DMS114 treated with DMSO at 0.1 percent for 48 hours (cell line): ENCODE data around the gene IGF1.

ENCODE experiments used
- DNase-seq: peaks from one replicate; lab custom pipeline; 2025; ENCODE audit not compliant: unreplicated experiment; lab: John Stamatoyannopoulos, UW

IGF1 gene

DNA sequence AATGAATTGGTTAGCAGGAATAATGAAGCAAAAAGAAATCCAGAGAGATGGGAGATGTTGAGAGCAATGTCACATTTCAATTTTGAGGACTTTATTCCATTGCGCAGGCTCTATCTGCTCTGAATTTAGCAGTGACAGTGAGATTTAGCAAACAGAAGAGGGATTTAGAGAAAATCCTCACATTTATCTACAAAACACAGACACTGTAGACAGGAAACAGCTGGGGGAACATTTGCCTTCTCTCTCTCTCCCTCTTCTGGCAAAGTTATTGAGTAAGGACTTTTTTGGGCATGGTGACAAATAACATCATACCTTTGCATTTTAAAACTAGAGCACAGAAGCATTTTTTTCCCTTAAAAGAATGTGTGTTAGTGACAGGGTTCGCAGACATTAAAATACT is at the start of gene IGF1:
TSS of gene IGF1 (minus strand) at position 158 of the 400 bp plus-strand sequence. CDS start 182 bp downstream, outside the sequence.
- DNase-seq = no peak

DNA sequence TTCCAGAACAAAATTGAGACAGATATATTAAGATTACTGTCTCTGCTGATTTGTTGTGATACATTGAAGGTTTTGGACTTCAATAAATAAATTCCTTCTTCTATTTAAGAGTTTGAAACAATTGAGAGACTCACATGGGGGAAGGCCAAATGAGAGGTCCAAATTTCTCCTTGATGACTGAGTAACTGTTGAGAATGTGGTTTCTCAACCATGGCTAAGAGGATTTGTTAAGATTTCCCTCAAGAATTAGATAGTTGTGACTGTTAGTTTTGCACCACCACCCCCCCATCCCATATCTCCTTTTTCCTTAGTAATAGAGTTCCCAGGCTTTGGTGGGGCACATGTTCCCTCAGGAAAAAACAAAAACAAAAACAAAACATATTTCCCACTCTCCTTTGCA is 47.7 kb upstream of the IGF1 start:
- DNase-seq = no peak

DNA sequence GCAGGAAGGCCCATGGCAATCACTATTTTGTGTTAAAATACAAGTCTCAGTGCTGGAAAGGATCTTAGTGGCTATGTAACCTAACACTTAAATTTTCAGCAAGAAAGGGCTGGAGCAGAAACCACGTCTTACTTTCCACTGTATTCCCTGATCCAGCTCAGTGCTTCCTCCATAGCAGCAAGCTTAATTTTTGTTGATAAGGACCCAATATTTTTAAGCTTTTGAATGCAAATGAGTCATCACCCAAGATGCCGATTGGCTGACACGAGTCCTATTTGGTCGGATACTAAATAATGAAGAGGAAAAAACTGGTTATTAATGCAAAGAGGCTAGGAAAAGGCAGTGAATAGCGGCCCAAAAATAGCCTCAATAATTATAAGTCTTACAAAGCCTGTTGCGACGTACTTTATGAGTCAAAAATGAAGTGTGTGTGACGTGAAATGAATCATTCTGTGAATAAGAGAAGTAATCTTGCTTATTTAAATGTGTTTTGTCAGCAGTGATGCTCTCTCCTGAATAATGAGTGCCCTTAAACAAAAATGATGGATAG is 46.9 kb upstream of the IGF1 start:
- DNase-seq = no peak

DNA sequence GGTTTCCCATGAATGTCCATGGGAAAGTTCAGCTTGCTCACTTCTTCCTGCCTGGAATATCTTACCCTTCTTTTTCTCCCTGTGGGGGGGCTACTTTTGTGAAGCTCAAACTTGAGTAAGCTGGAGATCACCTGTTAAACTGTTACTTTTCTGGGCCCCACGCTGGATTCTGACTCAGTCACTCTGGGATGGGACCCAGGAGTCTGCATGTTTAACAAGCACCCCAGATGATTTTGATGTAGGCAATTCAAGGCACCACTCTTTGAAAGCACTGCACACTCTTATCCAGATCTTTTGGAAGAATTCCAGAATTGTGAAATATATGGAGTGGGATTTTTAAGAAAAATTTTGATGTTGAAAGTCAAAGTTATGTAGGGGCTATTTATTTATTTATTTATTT is 46.3 kb upstream of the IGF1 start:
- no peak for DNase-seq

DNA sequence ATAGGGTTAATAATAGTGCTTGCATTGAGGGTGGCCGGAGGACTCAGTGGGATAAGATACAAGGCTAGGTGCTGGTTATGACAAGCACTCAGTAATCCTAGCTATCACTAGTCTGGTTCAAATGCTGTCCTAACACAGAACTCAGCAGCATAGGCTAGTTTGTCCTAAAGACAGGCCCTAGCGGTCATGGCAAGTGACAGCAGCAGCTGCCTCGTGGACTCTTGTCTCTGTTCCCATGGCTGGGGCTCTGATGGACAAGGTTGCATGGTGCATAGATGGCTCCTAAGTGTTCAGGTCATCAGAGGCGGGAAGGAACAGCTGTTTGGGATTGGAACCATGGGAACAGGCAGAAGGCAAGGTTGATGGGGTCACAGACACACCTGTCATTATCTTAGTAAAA is 42.4 kb upstream of the IGF1 start:
- DNase-seq = no peak

DNA sequence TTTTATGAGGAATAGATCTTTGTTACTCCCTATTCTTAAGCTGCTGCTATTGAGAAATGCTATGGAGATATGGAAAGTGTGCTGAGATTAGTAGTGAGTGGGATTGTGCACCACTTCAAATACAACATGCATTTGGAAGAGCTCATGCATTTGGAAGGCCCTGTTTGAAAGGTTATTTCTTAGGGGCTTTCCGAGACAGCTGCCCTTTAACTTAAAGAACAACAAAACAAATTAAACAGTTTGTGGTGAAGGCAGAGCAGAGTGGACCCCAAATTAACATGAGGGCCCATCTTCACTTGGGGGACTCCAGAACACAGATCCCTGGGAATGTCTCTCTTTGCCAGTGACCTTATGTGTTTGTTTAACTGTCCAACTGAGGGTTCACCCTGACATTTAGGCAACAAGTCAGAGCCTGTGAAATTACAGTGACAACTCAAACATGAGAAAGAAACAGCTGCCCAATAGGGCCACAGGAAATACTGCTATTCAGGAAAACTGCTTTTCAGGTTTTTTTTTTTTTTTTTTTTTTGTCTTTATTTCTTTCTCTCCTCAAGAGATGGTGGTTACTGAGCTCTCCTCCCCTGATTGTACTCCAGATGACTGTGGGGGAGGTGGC is 41.4 kb upstream of the IGF1 start:
- no peak for DNase-seq

DNA sequence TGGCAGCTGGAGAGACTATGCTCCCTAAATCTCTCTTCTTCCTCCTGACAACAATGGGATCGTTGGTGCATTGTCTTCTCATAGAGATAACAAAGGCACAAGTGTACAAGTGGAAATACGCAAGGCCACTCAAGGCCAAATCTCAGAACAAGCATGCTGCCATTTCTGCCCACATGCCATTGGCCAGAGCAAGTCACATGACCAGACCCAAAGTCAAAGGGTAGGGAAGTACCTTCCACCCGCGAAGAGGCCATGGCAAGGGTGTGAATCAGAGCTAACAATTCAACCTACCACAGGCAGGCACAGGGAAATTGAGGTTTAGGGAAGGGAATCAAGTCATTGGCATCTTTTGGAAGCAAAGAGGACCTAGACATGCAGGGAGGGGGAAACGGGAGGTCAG is 38.5 kb upstream of the IGF1 start:
- DNase-seq = no peak

DNA sequence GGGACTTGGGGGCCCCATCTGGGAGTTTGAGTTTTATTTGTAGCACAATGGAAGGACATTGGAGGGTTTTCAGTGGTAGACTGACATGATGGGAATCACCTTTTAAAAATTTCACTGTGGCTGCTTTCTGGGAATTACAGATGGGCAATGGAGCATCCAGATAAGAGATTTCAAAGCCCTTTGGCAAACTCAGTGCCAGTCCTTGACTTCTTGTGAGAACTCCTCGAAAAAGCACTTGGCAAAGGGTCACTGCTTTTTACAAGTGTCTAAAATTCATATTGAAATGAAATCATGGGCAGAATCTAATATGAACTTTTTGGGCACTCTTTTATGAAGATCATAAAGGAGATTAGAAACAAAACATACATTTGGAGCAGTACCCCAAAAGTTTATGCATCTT is 34.3 kb upstream of the IGF1 start:
- no peak for DNase-seq

DNA sequence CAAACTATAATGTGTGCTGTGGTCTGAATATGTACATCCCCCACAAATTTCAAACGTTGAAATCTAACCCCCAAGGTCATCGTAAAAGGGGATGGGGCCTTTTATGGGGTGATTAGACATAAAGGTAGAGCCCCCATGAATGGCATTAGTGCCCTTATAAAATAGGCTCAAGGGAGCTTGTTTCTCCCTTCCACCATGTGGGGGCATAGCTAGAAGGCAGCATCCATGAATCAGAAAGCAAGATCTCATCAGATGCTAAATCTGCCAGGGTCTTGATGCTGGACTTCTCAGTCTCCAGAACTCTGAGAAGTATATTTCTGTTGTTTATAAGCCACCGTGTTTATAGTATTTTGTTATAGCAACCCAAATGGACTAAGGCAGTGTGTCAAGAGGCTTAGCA is 33.4 kb upstream of the IGF1 start:
- no peak for DNase-seq

DNA sequence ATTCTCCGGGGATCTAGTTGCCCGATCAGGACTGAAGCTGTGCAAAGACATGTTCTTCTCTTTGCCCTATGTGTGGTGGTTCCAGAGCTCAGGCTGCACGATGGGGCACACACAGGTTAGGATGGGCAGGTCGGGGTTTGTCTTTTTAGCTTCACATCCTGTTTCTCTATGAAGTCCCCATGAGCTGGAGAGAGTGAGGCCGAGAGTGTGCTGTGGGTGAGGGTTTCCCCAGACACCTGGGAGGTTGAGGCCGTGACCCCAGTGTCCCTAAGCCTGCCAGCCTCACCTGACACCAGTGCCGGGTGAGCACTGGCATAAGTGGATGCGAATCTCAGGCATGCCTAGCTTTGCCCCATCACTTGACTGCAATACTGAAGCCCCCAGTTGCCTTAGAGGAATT is 32.9 kb upstream of the IGF1 start:
- DNase-seq = no peak

DNA sequence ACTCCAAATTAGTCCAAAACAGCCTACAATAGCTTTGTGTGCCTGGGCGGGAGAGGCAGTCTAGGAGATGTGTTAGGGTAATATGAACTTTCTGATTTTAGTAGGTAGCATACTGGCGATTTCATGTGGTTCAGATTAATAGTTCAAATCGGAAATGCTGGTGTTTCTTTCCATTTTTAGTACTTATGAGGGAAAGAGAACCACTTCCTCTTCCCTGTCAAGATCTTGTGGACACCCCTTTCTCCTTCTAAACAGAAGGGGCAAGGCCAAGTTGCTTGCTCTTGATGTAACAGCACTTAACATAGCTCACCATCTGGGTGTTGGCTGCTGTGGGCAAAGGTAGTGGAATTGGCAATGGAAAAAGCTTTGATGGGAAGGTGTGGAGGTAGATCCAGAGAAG is 32.2 kb upstream of the IGF1 start:
- no peak for DNase-seq

DNA sequence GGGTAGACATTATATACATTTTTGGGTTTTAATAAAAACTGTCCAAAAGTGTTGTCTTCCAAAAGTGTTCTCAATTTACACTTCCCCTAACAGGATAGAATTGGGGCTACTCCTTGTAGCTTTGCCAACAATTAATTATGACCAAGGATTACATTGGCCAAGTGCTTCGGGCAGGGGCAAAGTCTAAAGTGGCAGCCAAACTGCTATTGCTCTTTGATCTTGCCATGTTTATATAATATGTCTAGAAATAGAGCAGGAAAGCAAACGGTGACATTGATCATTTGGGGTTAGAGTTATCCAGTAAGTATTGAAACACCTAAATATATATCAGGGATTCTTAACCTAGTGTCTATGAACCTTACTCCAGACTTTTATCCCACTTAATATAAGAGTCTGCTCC is 31.2 kb upstream of the IGF1 start:
- no peak for DNase-seq

DNA sequence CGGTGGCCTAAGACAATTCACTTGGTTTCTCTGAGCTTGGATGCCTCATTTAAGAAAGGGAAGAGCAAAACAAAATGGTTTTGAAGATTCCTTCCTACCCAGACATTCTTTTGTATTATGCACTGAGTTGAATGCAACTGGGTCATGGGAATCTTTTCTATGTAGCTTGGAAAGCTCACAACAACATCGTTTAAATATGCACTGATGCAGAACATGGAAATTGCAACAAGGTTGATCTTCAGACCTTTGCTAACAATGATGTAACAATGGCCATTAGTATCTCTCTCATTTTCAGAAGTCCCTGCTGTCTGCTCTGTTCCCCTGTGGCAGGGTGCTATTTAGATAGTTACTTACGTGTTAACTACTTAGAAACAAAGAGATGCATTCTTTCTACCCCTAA is 30.1 kb upstream of the IGF1 start:
- no peak for DNase-seq

DNA sequence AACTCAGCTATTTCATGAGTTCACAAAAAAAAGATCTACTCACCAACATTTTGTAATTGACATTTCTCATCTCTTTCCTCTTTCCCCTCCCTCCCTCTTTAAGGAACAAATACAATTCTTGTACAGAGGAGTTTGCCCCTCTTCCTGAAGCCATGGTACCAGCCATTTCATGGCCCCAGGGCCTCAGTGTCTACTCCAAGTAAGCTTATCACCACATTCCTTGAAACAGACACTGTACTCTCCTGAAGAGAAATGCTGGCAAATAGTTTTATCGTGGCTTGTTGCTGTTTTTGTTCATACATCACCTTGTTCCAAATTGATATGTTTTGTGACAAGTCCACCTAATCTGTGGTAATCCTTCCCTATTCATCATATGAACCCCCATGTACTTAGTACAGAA is 29.7 kb upstream of the IGF1 start:
- no peak for DNase-seq

DNA sequence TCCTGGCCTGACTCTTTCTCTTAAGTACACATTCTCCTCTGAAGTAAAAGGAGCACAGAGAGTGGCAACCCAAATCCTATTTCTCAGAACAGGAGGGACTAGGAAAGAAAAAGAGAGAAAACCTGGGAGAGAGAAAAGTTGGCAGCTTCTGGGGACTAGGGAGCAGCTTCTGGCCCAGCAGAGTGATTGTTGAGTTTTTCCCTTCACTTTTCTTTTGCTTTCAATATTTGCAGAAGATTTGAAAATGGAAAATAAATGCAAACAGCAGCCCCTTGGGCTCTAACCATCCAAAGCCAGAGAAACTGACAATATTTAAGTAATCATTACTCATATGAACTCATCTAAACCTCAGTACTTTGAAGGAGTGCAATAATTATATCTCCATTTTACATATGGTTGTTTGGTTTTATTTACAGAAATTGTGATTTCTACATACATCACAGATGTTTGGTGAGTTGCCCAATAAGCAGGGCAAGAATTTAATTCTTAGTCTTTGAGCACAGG is 28.8 kb upstream of the IGF1 start:
- no peak for DNase-seq

DNA sequence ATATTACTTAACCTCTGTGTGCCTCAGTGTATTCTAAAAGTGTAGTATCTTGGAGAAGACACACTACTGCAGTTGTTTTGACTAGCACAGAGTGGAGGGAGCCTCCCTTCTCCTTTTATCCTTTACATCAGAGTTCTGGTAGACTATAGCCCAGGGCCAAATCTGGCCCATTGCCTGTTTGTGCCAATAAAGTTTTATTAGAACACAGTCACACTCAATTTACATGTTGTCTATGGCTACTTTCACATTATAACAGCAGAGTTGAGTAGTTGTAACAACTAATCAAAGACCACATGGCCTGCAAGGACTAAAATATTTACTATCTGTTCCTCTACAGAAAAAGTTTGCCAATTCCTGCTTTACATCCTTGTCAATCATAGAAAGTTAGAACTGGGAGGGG is 27.7 kb upstream of the IGF1 start:
- no peak for DNase-seq

DNA sequence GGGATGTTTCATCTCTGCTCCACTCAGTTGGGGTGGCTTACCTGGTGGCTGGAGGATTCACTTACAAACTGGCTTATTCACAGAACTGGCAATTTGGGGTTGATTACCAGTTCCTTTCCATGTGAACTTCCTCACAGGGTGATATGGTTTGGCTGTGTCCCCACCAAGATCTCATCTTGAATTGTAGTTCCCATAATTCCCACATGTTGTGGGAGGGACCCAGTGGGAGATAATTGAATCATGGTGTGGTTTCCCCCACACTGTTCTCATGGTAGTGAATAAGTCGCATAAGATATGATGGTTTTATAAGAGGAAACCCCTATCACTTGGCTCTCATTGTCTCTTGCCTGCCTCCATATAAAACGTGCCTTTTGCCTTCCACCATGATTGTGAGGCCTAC is 26.9 kb upstream of the IGF1 start:
- no peak for DNase-seq

DNA sequence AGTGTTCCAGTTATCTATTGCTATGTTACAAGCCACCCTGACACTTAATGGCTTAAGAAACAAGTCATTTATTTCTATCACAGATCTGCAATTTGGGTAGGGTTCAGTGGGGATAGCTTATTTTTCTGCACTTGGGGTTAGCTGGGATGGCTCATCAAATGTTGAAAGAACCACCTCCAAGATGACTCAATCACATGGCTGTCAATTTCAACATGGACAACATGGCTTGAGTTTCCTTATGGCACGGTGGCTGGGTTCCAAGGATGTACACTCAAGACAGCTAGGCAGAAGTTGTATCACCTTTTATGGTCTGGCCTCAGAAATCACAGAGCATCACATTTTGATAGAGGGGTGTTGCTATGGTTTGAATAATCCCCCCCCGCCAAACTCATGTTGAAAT is 24.5 kb upstream of the IGF1 start:
- DNase-seq = no peak

DNA sequence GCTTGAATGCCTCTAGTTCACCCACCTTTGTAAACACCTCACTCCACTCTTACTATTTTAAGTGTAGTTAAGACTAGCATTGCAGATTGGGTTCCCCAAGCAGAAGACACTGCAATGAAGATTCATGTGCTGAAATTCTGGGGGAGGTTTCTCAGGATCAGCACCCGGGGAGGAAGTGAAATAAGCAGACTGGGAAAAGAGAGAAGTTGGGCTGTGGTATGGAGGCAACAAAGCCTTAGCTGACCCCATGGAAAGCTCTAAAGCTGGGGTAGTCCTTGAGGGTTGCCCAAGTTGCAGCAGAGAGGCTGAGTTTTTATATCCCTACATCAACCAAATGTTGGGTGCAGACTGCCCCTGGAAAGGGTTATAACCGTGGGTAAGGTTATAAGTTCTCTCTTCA is 23.9 kb upstream of the IGF1 start:
- DNase-seq = no peak

DNA sequence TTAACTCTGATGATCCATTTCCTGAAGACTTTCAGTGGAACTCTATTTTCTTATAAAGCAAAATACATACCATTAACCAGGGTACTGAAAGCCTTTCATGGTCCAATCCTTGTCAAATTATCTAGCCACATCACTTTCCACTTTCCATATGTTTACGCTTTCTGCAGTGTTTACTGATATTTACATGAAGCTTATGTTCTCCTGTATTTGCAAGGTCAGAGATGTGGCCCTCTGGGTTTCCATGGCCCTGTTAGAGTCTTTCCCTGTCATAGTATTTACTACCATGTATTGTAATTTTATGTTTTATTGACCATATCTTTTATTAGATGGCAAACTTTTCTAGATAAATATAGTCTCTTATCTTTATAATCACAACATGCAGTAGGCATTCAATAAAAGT is 23.5 kb upstream of the IGF1 start:
- DNase-seq = no peak

DNA sequence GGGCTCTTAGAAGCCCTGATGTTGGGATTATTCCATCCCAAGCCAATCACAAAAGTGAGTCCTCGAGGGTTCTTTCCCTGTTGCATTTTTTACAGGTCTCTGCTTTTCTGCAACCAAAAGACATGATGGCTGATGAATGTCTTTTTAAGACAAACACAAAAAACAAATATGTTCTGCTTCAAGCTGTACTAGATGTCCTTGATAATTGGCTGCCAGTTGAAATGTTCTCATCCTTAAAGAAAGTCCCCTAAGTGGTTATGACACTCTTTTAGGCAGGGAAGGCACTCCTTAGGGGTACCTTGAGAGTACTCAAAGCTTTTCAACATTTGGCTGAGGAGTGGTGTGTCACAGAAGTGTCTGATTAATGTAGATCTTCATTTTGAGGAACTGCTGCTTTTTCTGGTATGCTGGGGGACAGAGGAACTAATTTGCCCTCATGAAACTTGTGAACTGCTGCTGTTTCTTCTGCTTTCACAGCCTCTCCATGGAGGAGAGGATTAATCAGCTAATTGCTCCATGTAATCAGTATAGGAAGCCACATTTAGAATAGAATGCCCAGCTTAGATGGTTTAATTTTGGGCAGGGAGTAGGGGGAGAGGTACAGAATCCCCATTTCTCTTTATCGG is 22.8 kb upstream of the IGF1 start:
- no peak for DNase-seq

DNA sequence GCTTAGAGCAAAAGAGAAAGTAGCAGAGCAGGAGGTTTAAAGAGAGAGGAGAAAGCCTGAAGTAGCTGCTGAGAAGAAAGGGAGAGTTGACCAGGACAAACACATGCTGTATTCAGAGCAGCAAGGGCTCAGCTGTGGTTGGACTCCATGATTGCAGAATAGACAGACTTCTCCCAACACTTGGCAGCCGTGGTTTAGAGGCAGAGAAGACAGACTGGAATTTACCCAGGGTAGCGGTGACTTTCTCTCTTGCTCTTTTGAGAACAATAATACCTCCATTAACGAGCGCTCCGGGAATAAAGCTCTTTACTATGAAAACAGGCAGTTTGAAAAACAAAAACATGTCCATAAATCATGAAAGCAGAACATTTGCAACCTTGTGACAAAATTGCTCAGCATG is 21.4 kb upstream of the IGF1 start:
- no peak for DNase-seq

DNA sequence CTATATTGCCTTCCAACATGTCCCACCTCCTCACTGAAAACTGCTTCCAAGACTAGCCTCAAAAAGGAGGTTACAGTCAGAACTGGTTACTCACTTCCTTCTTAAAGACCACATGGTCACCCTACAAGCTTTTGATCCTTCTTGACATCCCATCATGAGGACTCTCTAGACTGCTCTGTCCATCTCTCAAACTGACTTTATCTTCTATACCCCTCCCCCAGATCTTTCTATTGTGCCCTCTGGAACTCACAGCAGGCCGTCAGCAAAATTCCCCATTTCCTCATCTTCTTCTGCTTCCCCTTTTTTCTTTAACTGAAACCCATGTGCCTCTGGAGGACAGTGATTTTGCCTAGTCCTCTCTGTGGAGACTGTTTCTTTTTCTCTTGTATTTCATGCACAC is 18.1 kb upstream of the IGF1 start:
- DNase-seq = no peak
